Large intestine (tissue), 3 donors: ENCODE data around the gene IGSF9B. TPM values are rescaled to one million over a fixed set of nuclear protein-coding genes. Genes with fewer than 3 reads are reported as not detected.

ENCODE experiments used
- DNase-seq, 2 donors: peaks; one replicate each; pipeline versions ENCODE4 v3.0.0 to v3.0.0-alpha.2; 2013
- H3K27ac ChIP-seq: one replicate; pipeline ENCODE4 v1.5.1; 2013; ENCODE audit warnings: low read length
- H3K27me3 ChIP-seq: 2 replicates; pipeline ENCODE4 v1.6.1; 2013; ENCODE audit warnings: low read length; ENCODE audit not compliant: control insufficient read depth, insufficient read depth
- H3K36me3 ChIP-seq: 2 replicates; pipeline ENCODE4 v1.6.1; 2013; ENCODE audit warnings: low read length; ENCODE audit not compliant: control insufficient read depth, insufficient read depth
- H3K4me1 ChIP-seq: one replicate; pipeline ENCODE4 v1.6.1; 2013; ENCODE audit warnings: low read length; ENCODE audit not compliant: control insufficient read depth, insufficient read depth
- H3K4me3 ChIP-seq: one replicate; pipeline ENCODE4 v1.5.1; 2013; ENCODE audit warnings: low read length
- H3K9me3 ChIP-seq: one replicate; pipeline ENCODE4 v1.6.1; 2013; ENCODE audit warnings: mild to moderate bottlenecking, low read depth, low read length, moderate library complexity; ENCODE audit not compliant: control insufficient read depth
- WGBS: methylation state at CpG from one replicate; pipeline ENCODE4 v1.1.5; 2013; ENCODE audit warnings: low lambda C conversion rate; ENCODE audit not compliant: insufficient coverage; 5-methylcytosine and 5-hydroxymethylcytosine counted together
- polyA plus RNA-seq: library from polyadenylated mRNA; unstranded; fragments of 120-200 nt; gene quantifications from one replicate; pipeline ENCODE4 v1.2.1, GENCODE V29; 2013

IGSF9B gene
- polyA plus RNA-seq, 1 donor = 9.0 TPM

- Histone ChIP-seq H3K27me3 (peaks cover 37% of the 10 kb centered on the region), H3K9me3 (no peaks in the 10 kb centered on the region), H3K27ac (no peak overlapping the region), H3K4me1 (no peaks in the 10 kb centered on the region), H3K36me3 (no peaks in the 10 kb centered on the region), H3K4me3 (no peak overlapping the region)
- no CpG with 5 or more reads among the region's 6 CpGs for WGBS
- no peak for DNase-seq
Observed at GRCh38 chr11:133968300-133968699, 11.5 kb upstream of the IGSF9B start.

DNA sequence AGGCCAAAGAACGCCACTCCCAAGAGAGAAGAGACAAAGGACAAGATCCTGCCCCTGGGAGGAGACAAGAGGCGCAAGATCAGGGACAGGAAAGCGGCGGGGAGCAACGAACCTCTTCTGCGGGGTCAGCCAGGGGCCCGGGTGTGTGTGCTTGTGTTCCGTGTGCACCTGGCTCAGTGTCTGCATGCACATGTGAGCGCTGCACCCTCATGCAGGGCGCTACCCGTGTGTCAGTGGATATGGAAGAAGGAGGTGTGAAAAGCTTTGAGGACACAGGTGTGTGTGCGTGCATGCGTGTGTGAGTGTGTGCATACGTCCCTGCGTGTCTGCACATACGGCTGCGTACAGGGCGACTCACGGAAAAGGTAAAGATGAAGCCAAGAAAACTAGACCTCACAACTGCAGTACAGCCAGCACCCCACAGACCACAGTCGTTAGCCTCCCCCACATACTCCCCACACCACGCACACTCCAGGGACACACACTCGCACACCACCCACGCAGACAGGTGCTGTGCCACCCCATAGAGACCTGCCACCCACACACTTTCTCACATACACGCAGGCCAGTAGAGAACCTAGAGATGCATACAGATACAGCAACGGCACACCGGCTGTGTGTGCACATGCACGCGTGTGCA, 11.0 kb upstream of the IGSF9B start:
- no peaks in the 10 kb centered on the region for H3K9me3 ChIP-seq
- H3K4me3 ChIP-seq = no peak overlapping the region
- no peak for DNase-seq
- H3K4me1 ChIP-seq = no peaks in the 10 kb centered on the region
- H3K27ac ChIP-seq = no peak overlapping the region
- no CpG with 5 or more reads among the region's 28 CpGs for WGBS
- no peaks in the 10 kb centered on the region for H3K36me3 ChIP-seq
- H3K27me3 ChIP-seq = peaks cover 39% of the 10 kb centered on the region

DNA sequence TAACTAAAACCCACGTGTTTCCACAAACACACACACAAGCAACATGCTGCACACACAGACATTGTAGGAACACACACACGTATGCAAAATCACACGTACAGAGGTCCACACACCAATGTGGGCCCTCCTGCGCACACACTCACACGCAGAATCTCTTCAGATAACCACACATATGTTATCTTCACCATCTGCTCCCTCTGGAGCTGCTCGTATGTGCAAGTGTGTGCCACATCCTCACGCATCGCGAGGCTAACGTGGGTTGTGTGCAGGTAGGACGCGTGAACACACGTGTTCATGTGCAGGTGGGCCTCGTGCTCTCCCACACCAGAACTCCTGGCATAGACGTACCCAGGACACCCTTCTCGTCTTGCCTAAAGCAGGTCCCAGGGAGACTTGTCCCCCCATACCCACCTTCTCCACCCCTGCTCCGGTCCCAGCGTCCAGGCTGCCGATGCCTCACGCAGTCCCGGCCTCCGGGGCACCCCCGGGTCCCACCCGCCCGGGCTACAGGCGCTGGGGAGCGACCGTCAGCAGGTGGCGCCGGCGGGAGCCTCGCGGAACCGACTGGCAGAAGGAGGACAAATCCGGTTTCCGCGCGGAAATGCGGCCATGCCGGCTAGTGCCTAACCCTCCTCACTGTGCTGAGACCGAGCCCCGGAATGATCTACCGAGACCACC, 10.3 kb upstream of the IGSF9B start:
- Histone ChIP-seq H3K27me3 (peaks cover 39% of the 10 kb centered on the region), H3K36me3 (no peaks in the 10 kb centered on the region), H3K4me1 (no peaks in the 10 kb centered on the region), H3K4me3 (no peak overlapping the region), H3K9me3 (no peaks in the 10 kb centered on the region), H3K27ac (no peak overlapping the region)
- no peak for DNase-seq
- no CpG with 5 or more reads among the region's 43 CpGs for WGBS

- Histone ChIP-seq H3K27me3 (peaks cover 40% of the 10 kb centered on the region), H3K36me3 (no peaks in the 10 kb centered on the region), H3K9me3 (no peaks in the 10 kb centered on the region), H3K4me3 (no peak overlapping the region), H3K27ac (peak overlapping the region; percentile 12), H3K4me1 (no peaks in the 10 kb centered on the region)
- WGBS = no CpG with 5 or more reads among the region's 7 CpGs
- DNase-seq = no peak
Observed at GRCh38 chr11:133966172-133966651, 9.4 kb upstream of the IGSF9B start.

DNA sequence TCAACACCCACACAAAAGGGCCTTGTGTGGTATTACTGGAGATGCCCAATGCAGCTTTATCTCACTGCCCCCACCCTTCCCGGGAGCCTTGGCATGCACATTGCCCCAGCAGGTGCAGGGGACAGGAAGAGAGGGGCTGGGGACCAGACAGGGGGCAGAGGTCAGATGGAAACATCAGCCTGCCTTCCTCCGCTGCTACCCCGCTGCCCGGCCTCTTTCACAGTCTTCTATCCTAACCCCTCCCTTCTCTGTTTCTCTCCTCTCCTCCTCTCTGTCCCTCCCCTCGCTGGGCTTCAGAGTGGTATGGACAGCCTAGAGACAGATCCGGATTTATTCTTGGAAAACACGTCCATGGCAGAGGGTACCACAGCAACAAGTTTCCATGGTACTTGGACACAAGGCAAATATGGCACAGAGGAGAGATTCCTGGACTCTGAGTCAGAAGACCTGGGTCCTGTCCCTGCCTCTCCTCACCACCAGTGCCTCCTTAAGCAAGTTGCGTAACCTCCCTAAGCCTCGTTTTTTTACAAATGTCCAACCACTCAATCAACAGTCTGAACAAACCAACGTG, 8.3 kb upstream of the IGSF9B start:
- no peaks in the 10 kb centered on the region for H3K4me1 ChIP-seq
- H3K4me3 ChIP-seq = no peak overlapping the region
- peak in 1 of 2 donors; percentile 35 for DNase-seq
- H3K27me3 ChIP-seq = peaks cover 45% of the 10 kb centered on the region
- no peaks in the 10 kb centered on the region for H3K36me3 ChIP-seq
- no peaks in the 10 kb centered on the region for H3K9me3 ChIP-seq
- no peak overlapping the region for H3K27ac ChIP-seq
- 83% methylated on average over 2 of the region's 10 CpGs for WGBS

DNA sequence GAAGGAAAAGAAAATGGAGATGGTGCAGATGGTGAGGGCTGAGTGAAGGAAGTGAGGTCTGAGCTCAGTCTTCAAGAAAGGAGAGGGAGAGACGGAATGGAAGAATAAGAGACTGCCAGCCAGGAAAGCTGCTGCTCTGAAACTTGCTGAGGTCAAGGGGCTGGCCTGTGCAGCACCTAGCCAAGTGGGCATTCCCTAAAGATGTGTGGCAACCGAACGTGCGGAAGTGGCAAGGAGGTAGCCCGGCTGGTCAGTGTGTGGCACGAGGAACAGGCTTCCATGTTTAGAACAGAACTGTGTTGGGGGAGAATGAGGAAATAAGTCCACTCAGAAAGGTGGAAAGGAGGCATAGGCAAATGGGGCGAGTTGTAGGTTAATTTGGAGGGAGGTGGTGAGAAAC, 7.6 kb upstream of the IGSF9B start:
- Histone ChIP-seq H3K4me1 (no peaks in the 10 kb centered on the region), H3K27ac (no peak overlapping the region), H3K36me3 (no peaks in the 10 kb centered on the region), H3K9me3 (no peaks in the 10 kb centered on the region), H3K27me3 (peaks cover 52% of the 10 kb centered on the region), H3K4me3 (no peak overlapping the region)
- 63% methylated on average over 1 of the region's 7 CpGs for WGBS
- no peak for DNase-seq

DNA sequence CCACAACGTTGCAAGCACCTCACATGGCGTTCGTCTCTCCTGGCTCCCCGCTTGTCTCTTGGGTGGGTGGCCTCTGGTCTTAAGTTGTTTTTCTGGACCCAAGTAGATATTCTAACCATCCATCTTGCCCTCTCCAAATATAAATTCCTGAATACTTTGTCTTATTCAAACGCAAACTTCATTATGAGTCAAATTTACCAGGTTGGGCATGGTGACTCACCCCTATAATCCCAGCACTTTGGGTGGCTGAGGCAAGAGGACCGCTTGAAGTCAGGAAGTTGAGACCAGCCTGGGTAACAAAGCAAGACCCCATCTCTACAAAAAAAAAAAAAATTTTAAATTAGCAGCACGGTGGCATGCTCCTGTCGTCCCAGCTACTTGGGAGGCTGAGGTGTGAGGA, 5.1 kb upstream of the IGSF9B start:
- no peak overlapping the region for H3K27ac ChIP-seq
- no peak overlapping the region for H3K4me3 ChIP-seq
- H3K36me3 ChIP-seq = no peaks in the 10 kb centered on the region
- DNase-seq = no peak
- WGBS = no CpG with 5 or more reads among the region's 8 CpGs
- peaks cover 55% of the 10 kb centered on the region for H3K27me3 ChIP-seq
- H3K9me3 ChIP-seq = no peaks in the 10 kb centered on the region
- H3K4me1 ChIP-seq = peaks cover 7% of the 10 kb centered on the region

- Histone ChIP-seq H3K4me1 (peaks cover 7% of the 10 kb centered on the region), H3K27ac (peak overlapping the region; percentile 49), H3K36me3 (no peaks in the 10 kb centered on the region), H3K4me3 (no peak overlapping the region), H3K27me3 (peaks cover 67% of the 10 kb centered on the region), H3K9me3 (no peaks in the 10 kb centered on the region)
- no CpG with 5 or more reads among the region's 7 CpGs for WGBS
- DNase-seq = peak in 1 of 2 donors; percentile 35
Observed at GRCh38 chr11:133957900-133958299, 1.1 kb upstream of the IGSF9B start.

DNA sequence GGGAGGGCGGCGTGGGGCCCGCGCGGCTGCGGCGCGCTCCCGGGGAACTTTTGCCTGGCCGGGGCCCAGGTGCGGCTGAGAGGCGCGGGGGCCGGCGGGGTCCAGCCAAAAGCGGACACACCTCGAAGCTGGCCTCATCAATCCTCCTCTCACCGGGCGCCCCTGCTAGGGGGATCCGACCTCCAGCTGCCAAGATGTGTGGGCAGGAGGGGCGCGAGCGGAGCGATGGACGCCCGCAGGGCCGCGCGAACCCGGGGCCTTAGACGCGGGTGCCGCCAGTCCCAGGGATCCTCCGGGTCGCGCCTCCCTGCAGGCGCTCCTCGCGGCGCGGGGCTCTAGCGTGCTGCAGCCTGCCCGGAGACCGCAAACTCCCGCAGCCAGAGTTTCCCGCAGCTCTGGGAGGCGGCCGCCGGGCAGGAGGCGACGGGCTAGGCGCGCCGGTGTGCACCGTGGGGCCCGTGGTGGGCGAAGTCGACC, 785 bp downstream of the IGSF9B start:
- DNase-seq = no peak
- WGBS = no CpG with 5 or more reads among the region's 58 CpGs
- H3K27ac ChIP-seq = no peak overlapping the region
- H3K4me3 ChIP-seq = peak overlapping the region; percentile 21
- no peaks in the 10 kb centered on the region for H3K36me3 ChIP-seq
- H3K27me3 ChIP-seq = peaks cover 82% of the 10 kb centered on the region
- peaks cover 10% of the 10 kb centered on the region for H3K4me1 ChIP-seq
- no peaks in the 10 kb centered on the region for H3K9me3 ChIP-seq

GRCh38 chr11:133955081-133955891, 1.5 kb downstream of the IGSF9B start:
- Histone ChIP-seq H3K27ac (peak overlapping the region; percentile 33), H3K36me3 (no peaks in the 10 kb centered on the region), H3K9me3 (no peaks in the 10 kb centered on the region), H3K27me3 (peaks cover 86% of the 10 kb centered on the region), H3K4me3 (peak overlapping the region; percentile 39), H3K4me1 (peaks cover 10% of the 10 kb centered on the region)
- WGBS = no CpG with 5 or more reads among the region's 49 CpGs
- DNase-seq = no peak
